DOHH2 (cell line): ENCODE results near the gene RNF130.

Experiments
- CTCF ChIP-seq: fragments of 200-600 bp; sonication (generic); IDR thresholded peaks from one replicate; pipeline ENCODE4 v1.5.1; 2014; ENCODE audit warnings: antibody characterized with exemption, mild to moderate bottlenecking, low read depth, low read length; ENCODE audit not compliant: poor library complexity, severe bottlenecking
- EZH2phosphoT487 ChIP-seq: fragments of 200-600 bp; sonication (generic); IDR thresholded peaks from 2 replicates; pipeline ENCODE4 v1.6.1; 2017; ENCODE audit warnings: borderline replicate concordance, mild to moderate bottlenecking, antibody characterized with exemption, low read length, moderate library complexity, mixed read lengths

- no peak for TF ChIP-seq CTCF
- TF ChIP-seq EZH2phosphoT487 = no peak
These were observed 13.3 kb upstream of the RNF130 start for GRCh38 chr5:180084638-180085561.
